C4-2B (cell line): Measurements from ENCODE around the gene TSPEAR.
"Not testable (repeated sequence)": the region's sequence is repeated elsewhere in the genome, so short reads cannot be mapped to it uniquely, and the experiment has no call there.

Source experiments
- ZFX ChIP-seq: fragments of 450-650 bp; IDR thresholded peaks from 2 replicates; pipeline ENCODE4 v1.6.1; 2017
- TF ChIP-seq, protein P1 (sequence below): fragments of 450-650 bp; conservative IDR thresholded peaks from 2 replicates; pipeline ENCODE4 v1.5.1; 2017; ENCODE audit warnings: mild to moderate bottlenecking

DNA sequence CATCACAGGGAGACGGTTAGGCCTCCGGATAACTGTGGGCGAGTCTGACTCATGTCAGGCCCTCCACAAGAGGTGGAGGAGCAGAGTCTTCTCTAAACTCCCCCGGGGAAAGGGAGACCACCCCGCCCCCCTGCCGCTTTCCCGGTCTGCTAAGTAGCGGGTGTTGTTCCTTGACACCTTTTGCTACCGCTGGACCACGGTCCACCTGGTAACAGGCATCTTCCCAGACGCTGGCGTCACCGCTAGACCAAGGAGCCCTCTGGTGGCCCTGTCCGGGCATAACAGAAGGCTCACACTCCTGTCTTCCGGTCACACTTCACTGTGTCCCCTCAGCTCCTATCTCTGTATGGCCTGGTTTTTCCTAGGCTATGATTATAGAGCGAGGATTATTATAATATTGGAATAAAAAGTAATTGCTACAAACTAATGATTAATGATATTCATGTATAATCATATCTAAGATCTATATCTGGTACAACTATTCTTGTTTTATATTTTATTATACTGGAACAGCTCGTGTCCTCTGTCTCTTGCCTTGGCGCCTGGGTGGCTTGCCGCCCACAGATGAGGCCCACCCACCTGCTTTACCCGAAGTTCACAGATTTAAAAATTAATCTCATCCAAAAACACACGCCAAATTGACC, 231.7 kb downstream of the TSPEAR start:
- TF ChIP-seq, protein P1, sequence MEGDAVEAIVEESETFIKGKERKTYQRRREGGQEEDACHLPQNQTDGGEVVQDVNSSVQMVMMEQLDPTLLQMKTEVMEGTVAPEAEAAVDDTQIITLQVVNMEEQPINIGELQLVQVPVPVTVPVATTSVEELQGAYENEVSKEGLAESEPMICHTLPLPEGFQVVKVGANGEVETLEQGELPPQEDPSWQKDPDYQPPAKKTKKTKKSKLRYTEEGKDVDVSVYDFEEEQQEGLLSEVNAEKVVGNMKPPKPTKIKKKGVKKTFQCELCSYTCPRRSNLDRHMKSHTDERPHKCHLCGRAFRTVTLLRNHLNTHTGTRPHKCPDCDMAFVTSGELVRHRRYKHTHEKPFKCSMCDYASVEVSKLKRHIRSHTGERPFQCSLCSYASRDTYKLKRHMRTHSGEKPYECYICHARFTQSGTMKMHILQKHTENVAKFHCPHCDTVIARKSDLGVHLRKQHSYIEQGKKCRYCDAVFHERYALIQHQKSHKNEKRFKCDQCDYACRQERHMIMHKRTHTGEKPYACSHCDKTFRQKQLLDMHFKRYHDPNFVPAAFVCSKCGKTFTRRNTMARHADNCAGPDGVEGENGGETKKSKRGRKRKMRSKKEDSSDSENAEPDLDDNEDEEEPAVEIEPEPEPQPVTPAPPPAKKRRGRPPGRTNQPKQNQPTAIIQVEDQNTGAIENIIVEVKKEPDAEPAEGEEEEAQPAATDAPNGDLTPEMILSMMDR = peak; percentile 85
- not testable (repeated sequence) for TF ChIP-seq ZFX
